Thyroid gland (tissue), 4 donors: ENCODE results near the gene BRMS1L. TPM values are rescaled to one million over a fixed set of nuclear protein-coding genes. Genes with fewer than 3 reads are reported as not detected.
A peak's percentile ranks its signal among the peaks of the same experiment; 100 is the strongest.

Source experiments
- DNase-seq, 2 donors: peaks; one replicate each; pipeline ENCODE4 v3.0.0-alpha.2; 2019
- H3K27ac ChIP-seq, 3 donors: fragments of 200-600 bp; sonication (generic); 1 replicate in 2 of 3; 2 replicates in 1 of 3; pipeline ENCODE4 v1.5.1; 2016 to 2019; ENCODE audit warnings: mild to moderate bottlenecking in 1 of 3, moderate library complexity in 1 of 3
- H3K27me3 ChIP-seq: fragments of 200-600 bp; sonication (generic); one replicate; pipeline ENCODE4 v1.5.1; 2019
- H3K36me3 ChIP-seq, 2 donors: fragments of 200-600 bp; sonication (generic); one replicate each; pipeline ENCODE4 v1.5.1; 2016 to 2019
- H3K4me1 ChIP-seq, 2 donors: fragments of 200-600 bp; sonication (generic); one replicate each; pipeline ENCODE4 v1.5.1; 2017 to 2019
- H3K4me3 ChIP-seq, 3 donors: fragments of 200-600 bp; sonication (generic); replicated peaks in 1 of 3; 1 replicate in 2 of 3; 2 replicates in 1 of 3; pipeline ENCODE4 v1.5.1; 2016; ENCODE audit warnings: mild to moderate bottlenecking in 1 of 3
- H3K9me3 ChIP-seq: fragments of 200-600 bp; sonication (generic); one replicate; pipeline ENCODE4 v1.5.1; 2017
- CTCF ChIP-seq, 6 experiments: fragments of 200-600 bp in 3 of 6; fragments of 450-650 bp in 3 of 6; sonication (generic) in 3 of 6; IDR thresholded peaks; one replicate each; pipeline ENCODE4 v1.5.1; 2016 to 2019; ENCODE audit warnings: antibody characterized with exemption in 6 of 6, mild to moderate bottlenecking in 2 of 6, inconsistent platforms in 1 of 6, moderate library complexity in 1 of 6
- POLR2A ChIP-seq, 2 donors: fragments of 450-650 bp; IDR thresholded peaks; one replicate each; pipeline ENCODE4 v1.6.1; 2017; ENCODE audit warnings: antibody characterized with exemption in 2 of 2, mild to moderate bottlenecking in 2 of 2, moderate library complexity in 1 of 2
- WGBS, 2 donors: methylation state at CpG; one replicate each; pipeline ENCODE4 v1.1.5; 2017; 5-methylcytosine and 5-hydroxymethylcytosine counted together
- intact Hi-C: fragments of 100-400 bp; cut with DNase I; formaldehyde crosslinking; loops from one replicate; pipeline ENCODE4 v1.15.1; 2023
- total RNA-seq, 4 donors: library from RNA; depleted of rRNA; stranded (reverse); fragments of >200 nt; gene quantifications; one replicate each; pipeline ENCODE4 v1.2.3, GENCODE V29; 2016

Gene BRMS1L
- total RNA-seq, 4 donors from 2014 or later: 6.0 to 10.6 (median 8.3) TPM

DNA sequence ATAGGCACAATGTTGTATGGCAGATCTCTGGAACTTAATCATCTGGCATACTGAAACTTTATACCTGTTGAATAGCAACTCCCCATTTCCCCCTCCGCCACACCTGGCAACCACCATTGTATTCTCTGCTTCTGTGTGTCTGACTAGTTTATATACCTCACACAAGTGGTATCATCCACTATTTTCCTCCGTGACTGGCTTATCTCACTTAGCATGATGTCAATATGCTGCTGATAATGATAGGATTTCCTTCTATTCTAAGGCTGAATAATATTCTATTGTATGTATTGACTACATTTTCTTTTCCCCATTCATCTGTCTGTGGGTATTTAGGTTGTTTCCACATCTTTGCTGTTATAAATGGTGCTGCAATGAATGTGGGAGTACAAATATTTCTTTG lies 21.5 kb downstream of the BRMS1L start:
- no peak overlapping the region for H3K4me3 ChIP-seq
- H3K27me3 ChIP-seq: no peaks in the 10 kb centered on the region
- no peaks in the 10 kb centered on the region for H3K9me3 ChIP-seq
- TF ChIP-seq POLR2A (IDR thresholded peaks at IDR 0.05): no peak
- TF ChIP-seq CTCF (IDR thresholded peaks at IDR 0.05): no peak
- DNase-seq: no peak
- WGBS, 2 donors: 95 to 97% methylated on average over 2 of the region's 2 CpGs
- intact Hi-C loops: no loop called here
- no peak overlapping the region for H3K27ac ChIP-seq
- no peaks in the 10 kb centered on the region for H3K4me1 ChIP-seq
- peaks cover 4 to 9% of the 10 kb centered on the region in 2 donors for H3K36me3 ChIP-seq

DNA sequence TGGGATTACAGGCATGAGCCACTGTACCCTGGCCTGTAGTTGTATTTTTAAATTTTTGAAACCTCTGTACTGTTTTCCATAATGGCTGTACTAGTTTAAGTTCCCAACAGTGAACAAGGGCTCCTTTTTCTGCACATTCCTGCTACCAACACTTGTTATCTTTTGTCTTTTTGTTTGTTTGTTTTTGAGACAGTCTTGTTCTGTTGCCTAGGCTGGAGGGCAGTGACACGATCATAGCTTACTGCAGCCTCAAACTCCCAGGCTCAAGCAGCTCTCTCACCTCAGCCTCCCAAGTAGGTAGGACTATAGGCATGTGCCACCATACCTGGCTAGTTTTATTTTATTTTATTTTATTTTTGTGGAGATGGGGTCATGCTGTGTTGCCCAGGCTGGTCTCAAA lies 23.0 kb downstream of the BRMS1L start:
- WGBS, 2 donors: 89 to 91% methylated on average over 1 of the region's 1 CpG
- no peak overlapping the region for H3K4me3 ChIP-seq
- no peaks in the 10 kb centered on the region for H3K27me3 ChIP-seq
- DNase-seq: no peak
- H3K36me3 ChIP-seq: peaks cover 0 to 2% of the 10 kb centered on the region in 2 donors
- H3K27ac ChIP-seq: no peak overlapping the region
- H3K9me3 ChIP-seq: no peaks in the 10 kb centered on the region
- no peaks in the 10 kb centered on the region for H3K4me1 ChIP-seq
- no peak for TF ChIP-seq POLR2A (IDR thresholded peaks at IDR 0.05)
- no peak for TF ChIP-seq CTCF (IDR thresholded peaks at IDR 0.05)
- intact Hi-C loops: no loop called here

DNA sequence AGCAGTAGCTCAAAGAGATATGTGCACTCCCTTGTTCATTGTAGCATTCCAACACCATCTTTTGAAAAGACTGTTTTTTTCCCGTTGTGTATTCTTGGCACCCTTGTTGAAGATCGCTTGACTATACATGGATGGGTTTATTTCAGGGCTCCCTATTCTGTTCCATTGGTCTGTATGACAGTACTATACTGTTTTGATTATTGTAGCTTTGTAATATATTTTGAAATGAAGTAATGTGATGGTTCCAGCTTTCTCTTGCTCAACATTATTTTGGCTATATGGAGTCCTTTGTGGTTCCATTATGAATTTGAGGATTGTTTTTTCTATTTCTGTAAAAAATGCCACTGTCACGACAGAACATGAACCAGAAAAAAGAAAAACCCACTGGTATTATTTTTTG lies 25.7 kb downstream of the BRMS1L start:
- Histone ChIP-seq H3K27ac (no peak overlapping the region), H3K4me3 (no peak overlapping the region), H3K4me1 (peaks cover 5 to 7% of the 10 kb centered on the region in 2 donors), H3K27me3 (no peaks in the 10 kb centered on the region), H3K36me3 (no peaks in the 10 kb centered on the region), H3K9me3 (no peaks in the 10 kb centered on the region)
- DNase-seq: no peak
- TF ChIP-seq CTCF (IDR thresholded peaks at IDR 0.05) (no peak), POLR2A (IDR thresholded peaks at IDR 0.05) (no peak)
- intact Hi-C loops: no loop called here
- 96 to 97% methylated on average over 3 of the region's 3 CpGs for WGBS, 2 donors

DNA sequence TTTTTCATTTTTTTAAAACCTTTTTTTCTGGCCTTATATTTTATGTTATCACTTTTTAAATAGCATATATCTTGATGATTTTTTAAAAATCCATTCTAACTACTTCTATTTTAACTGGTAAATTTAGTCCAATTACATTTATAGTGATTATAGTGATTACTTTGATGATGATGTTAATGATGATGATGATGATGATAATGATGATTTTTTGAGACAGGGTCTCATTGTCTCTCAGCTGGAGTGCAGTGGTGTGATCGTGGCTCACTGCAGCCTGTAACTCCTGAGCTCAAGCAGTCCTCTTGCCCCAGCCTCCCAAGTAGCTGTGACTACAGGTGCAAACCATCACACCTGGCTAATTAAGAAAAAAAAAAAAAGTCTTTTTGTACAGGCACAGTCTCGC lies 27.1 kb downstream of the BRMS1L start:
- H3K4me3 ChIP-seq: no peak overlapping the region
- TF ChIP-seq CTCF (IDR thresholded peaks at IDR 0.05) (no peak), POLR2A (IDR thresholded peaks at IDR 0.05) (no peak)
- WGBS, 2 donors: 97 to 98% methylated on average over 2 of the region's 2 CpGs

DNA sequence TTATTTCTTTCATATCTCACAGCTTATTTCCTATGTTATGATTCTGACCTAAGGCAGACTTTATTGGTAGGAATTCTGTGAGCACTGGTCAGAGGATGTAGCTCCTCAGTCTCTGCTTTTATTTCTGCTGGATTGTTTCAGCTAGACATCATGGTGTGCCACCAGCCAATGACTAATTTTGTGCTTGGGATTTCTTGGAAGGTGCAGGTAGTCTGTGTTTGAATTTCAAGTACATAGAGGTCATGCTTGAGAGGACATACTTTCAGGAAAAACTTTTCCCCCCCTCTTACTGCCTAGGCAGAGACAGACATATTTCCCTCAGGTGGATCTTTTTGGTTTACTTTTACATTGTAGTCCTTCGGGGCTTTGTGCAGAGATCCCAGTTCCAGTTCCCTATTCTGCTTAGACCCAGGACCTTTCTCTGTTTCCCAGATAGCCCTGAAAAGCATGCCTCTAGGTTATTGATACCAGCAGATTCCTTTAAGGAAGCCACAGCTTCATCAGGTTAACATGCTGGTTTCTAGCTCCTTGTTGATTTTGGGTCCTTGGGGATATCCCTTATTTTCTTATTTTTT lies 28.6 kb downstream of the BRMS1L start:
- intact Hi-C loops: no loop called here
- no peaks in the 10 kb centered on the region for H3K27me3 ChIP-seq

More for the DNA sequence above, 27.1 kb downstream of the BRMS1L start:
- Histone ChIP-seq H3K36me3 (no peaks in the 10 kb centered on the region), H3K27me3 (no peaks in the 10 kb centered on the region), H3K9me3 (no peaks in the 10 kb centered on the region), H3K27ac (no peak overlapping the region), H3K4me1 (peaks cover 5 to 7% of the 10 kb centered on the region in 2 donors)
- DNase-seq: no peak
- intact Hi-C loops: no loop called here

More for the DNA sequence above, 28.6 kb downstream of the BRMS1L start:
- no peak for TF ChIP-seq POLR2A (IDR thresholded peaks at IDR 0.05)
- no peak for TF ChIP-seq CTCF (IDR thresholded peaks at IDR 0.05)
- peak; percentile 4 to 17 for DNase-seq
- Histone ChIP-seq H3K27ac (no peak overlapping the region), H3K4me3 (no peak overlapping the region), H3K9me3 (no peaks in the 10 kb centered on the region), H3K4me1 (peaks cover 5 to 7% of the 10 kb centered on the region in 2 donors), H3K36me3 (no peaks in the 10 kb centered on the region)
- 33 to 35% methylated on average over 1 of the region's 1 CpG for WGBS, 2 donors
